ENCODE data around the gene GRK5. TPM values are rescaled to one million over a fixed set of nuclear protein-coding genes. Genes with fewer than 3 reads are reported as not detected.
"Not testable (repeated sequence)": the region's sequence is repeated elsewhere in the genome, so short reads cannot be mapped to it uniquely, and the experiment has no call there.

Gene GRK5
- total and polyA plus RNA-seq, 9 donors: 18.1 to 29.2 (median 23.8) TPM

DNA sequence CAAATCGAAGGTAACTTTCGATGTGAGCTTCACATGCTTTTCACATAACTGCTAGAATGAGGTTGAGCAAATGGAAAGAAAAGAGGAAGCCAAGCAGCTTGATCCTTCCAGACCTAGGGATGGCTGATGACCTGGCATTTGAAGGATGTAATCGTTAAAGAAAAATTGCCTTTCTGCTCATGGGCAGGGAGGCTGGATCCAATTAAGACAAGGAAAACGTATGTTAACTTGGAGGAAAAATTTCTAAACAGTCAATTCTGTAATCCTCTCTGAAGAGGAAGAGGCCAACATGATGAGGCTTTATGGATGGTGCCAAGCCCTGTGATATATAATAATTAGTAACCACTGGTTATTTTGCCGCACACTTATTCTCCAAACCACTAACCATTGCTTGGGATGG, 12.5 kb downstream of the GRK5 start:
- Histone ChIP-seq H3K36me3 (ENCODE audit: control insufficient read depth, insufficient read depth, low read length) (no peaks in the 10 kb centered on the region), H3K27ac (ENCODE audit: low read length) (peak overlapping the region; percentile 15), H3K9me3 (replicated peaks; ENCODE audit: control insufficient read depth, low read depth, low read length) (no peaks in the 10 kb centered on the region), H3K27me3 (ENCODE audit: control insufficient read depth, insufficient read depth, low read length) (no peaks in the 10 kb centered on the region), H3K4me3 (ENCODE audit: low read length) (no peak overlapping the region), H3K4me1 (ENCODE audit: control insufficient read depth, insufficient read depth, low read length) (peaks cover 25% of the 10 kb centered on the region)
- 41% methylated on average over 2 of the region's 5 CpGs for WGBS (ENCODE audit: insufficient coverage)
- DNase-seq: peak; percentile 75

DNA sequence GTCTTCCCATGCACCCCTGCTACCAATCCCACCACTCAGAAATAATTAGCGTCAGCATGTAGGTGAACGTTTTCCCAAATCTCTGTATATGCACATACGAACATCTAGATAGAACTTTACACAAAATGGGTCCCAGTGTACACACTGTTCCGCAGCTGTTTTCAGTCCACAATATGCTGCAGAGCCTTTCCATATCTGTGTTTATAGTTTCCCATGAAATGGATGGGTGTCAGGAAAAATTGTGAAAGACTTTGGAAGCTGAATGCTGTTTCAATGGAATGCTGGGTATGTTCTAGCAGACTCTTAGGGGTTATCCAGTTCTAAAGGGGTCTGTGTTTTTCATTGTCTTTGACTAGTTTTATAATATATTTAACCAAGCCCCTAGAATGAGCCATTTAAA, 13.8 kb downstream of the GRK5 start:
- Histone ChIP-seq H3K27me3 (ENCODE audit: control insufficient read depth, insufficient read depth, low read length) (no peaks in the 10 kb centered on the region), H3K9me3 (replicated peaks; ENCODE audit: control insufficient read depth, low read depth, low read length) (no peaks in the 10 kb centered on the region), H3K27ac (ENCODE audit: low read length) (peak overlapping the region; percentile 59), H3K36me3 (ENCODE audit: control insufficient read depth, insufficient read depth, low read length) (no peaks in the 10 kb centered on the region), H3K4me1 (ENCODE audit: control insufficient read depth, insufficient read depth, low read length) (peaks cover 25% of the 10 kb centered on the region), H3K4me3 (ENCODE audit: low read length) (no peak overlapping the region)
- 35% methylated on average over 3 of the region's 4 CpGs for WGBS (ENCODE audit: insufficient coverage)
- DNase-seq: peak; percentile 89

DNA sequence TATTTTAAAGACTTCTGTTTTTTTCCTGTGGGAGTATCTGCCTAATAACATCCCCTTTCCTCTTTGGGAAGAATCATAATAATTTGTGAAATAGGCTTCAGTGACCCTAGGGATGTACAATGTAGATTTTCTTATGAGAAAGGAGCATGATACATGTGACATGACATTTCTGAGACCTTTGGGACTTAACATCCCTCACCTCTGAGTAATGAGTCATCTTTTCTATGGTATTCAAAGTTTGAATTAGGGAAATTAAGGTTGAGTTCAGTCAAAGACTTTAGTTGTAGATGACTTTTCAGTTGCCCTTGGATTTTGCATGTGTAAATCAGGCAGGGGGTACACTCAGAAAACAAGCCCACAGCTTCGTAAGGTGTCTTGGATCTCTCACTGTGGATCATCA, 14.3 kb downstream of the GRK5 start:
- DNase-seq: no peak
- H3K4me1 ChIP-seq (ENCODE audit: control insufficient read depth, insufficient read depth, low read length): peaks cover 25% of the 10 kb centered on the region
- no peak overlapping the region for H3K4me3 ChIP-seq (ENCODE audit: low read length)
- no CpG with 5 or more reads among the region's 1 CpG for WGBS (ENCODE audit: insufficient coverage)
- H3K27ac ChIP-seq (ENCODE audit: low read length): peak overlapping the region; percentile 45
- H3K27me3 ChIP-seq (ENCODE audit: control insufficient read depth, insufficient read depth, low read length): no peaks in the 10 kb centered on the region
- no peaks in the 10 kb centered on the region for H3K9me3 ChIP-seq (replicated peaks; ENCODE audit: control insufficient read depth, low read depth, low read length)
- H3K36me3 ChIP-seq (ENCODE audit: control insufficient read depth, insufficient read depth, low read length): no peaks in the 10 kb centered on the region

- Histone ChIP-seq H3K27ac (ENCODE audit: low read length) (peak overlapping the region; percentile 45), H3K36me3 (ENCODE audit: control insufficient read depth, insufficient read depth, low read length) (no peaks in the 10 kb centered on the region), H3K4me3 (ENCODE audit: low read length) (no peak overlapping the region), H3K4me1 (ENCODE audit: control insufficient read depth, insufficient read depth, low read length) (peaks cover 23% of the 10 kb centered on the region), H3K27me3 (ENCODE audit: control insufficient read depth, insufficient read depth, low read length) (no peaks in the 10 kb centered on the region), H3K9me3 (replicated peaks; ENCODE audit: control insufficient read depth, low read depth, low read length) (no peaks in the 10 kb centered on the region)
- peak; percentile 71 for DNase-seq
- 0% methylated on average over 1 of the region's 9 CpGs for WGBS (ENCODE audit: insufficient coverage)
Measured at GRCh38 chr10:119222537-119222936, 15.2 kb downstream of the GRK5 start.

- peaks cover 23% of the 10 kb centered on the region for H3K4me1 ChIP-seq (ENCODE audit: control insufficient read depth, insufficient read depth, low read length)
- H3K36me3 ChIP-seq (ENCODE audit: control insufficient read depth, insufficient read depth, low read length): no peaks in the 10 kb centered on the region
- H3K27ac ChIP-seq (ENCODE audit: low read length): peak overlapping the region; percentile 45
- peak; percentile 51 for DNase-seq
- H3K9me3 ChIP-seq (replicated peaks; ENCODE audit: control insufficient read depth, low read depth, low read length): no peaks in the 10 kb centered on the region
- H3K4me3 ChIP-seq (ENCODE audit: low read length): no peak overlapping the region
- no peaks in the 10 kb centered on the region for H3K27me3 ChIP-seq (ENCODE audit: control insufficient read depth, insufficient read depth, low read length)
- 37% methylated on average over 7 of the region's 9 CpGs for WGBS (ENCODE audit: insufficient coverage)
Measured at GRCh38 chr10:119222966-119223386, 15.6 kb downstream of the GRK5 start.

DNA sequence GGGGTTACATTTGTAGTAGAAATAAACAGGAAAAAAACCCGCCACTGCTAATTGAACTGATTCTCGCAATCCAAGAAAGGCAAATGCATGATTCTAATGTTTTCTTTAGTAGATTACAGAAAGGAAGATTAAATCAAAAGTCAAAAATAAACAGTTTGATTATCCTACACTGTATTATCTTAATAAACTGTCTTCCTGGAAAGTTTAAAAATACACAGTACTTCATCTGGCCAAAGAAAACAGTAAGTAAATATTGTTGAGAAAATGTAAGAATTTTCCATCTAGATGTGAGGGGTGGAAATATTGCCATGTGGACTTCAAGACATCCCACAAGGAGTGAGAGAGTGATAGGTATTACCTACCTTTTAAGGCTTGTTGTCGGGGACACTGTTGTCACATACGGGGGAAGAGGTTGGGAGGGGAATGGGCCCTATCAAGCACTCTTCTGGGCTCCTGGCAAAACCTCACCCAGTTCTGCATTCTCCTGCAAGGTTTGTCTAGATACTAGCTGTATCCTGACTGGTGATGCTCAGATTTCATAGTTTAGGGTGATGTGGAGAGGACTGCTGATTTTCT, 17.8 kb downstream of the GRK5 start:
- peak; percentile 43 for DNase-seq
- peaks cover 23% of the 10 kb centered on the region for H3K4me1 ChIP-seq (ENCODE audit: control insufficient read depth, insufficient read depth, low read length)
- H3K9me3 ChIP-seq (replicated peaks; ENCODE audit: control insufficient read depth, low read depth, low read length): no peaks in the 10 kb centered on the region
- H3K36me3 ChIP-seq (ENCODE audit: control insufficient read depth, insufficient read depth, low read length): no peaks in the 10 kb centered on the region
- peak overlapping the region; percentile 3 for H3K27ac ChIP-seq (ENCODE audit: low read length)
- no peak overlapping the region for H3K4me3 ChIP-seq (ENCODE audit: low read length)
- H3K27me3 ChIP-seq (ENCODE audit: control insufficient read depth, insufficient read depth, low read length): no peaks in the 10 kb centered on the region
- no CpG with 5 or more reads among the region's 4 CpGs for WGBS (ENCODE audit: insufficient coverage)

DNA sequence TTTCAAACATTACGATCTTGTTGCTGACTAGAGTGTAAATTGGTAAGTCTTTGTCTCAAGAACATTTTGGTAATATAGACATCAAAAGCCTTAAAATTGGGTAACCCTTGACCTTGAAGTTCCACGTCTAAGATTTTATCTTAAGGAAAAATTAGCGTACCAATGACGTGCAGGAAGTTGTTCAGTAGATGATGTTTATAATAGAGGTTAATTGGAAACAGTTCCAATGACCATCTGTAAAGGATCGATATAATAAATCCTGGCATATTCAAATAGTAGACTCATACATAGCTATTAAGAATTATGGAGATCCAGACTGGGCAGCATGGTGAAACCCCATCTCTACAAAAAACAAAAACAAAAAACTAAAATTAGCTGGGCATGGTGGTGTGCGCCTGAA, 20.5 kb downstream of the GRK5 start:
- H3K4me1 ChIP-seq (ENCODE audit: control insufficient read depth, insufficient read depth, low read length): peaks cover 9% of the 10 kb centered on the region
- H3K27ac ChIP-seq (ENCODE audit: low read length): no peak overlapping the region
- H3K36me3 ChIP-seq (ENCODE audit: control insufficient read depth, insufficient read depth, low read length): no peaks in the 10 kb centered on the region
- H3K9me3 ChIP-seq (replicated peaks; ENCODE audit: control insufficient read depth, low read depth, low read length): no peaks in the 10 kb centered on the region
- no peaks in the 10 kb centered on the region for H3K27me3 ChIP-seq (ENCODE audit: control insufficient read depth, insufficient read depth, low read length)
- WGBS (ENCODE audit: insufficient coverage): no CpG with 5 or more reads among the region's 6 CpGs
- H3K4me3 ChIP-seq (ENCODE audit: low read length): no peak overlapping the region
- no peak for DNase-seq

GRCh38 chr10:119231654-119232053, 24.3 kb downstream of the GRK5 start:
- Histone ChIP-seq H3K36me3 (ENCODE audit: control insufficient read depth, insufficient read depth, low read length) (no peaks in the 10 kb centered on the region), H3K4me3 (ENCODE audit: low read length) (no peak overlapping the region), H3K4me1 (ENCODE audit: control insufficient read depth, insufficient read depth, low read length) (peaks cover 23% of the 10 kb centered on the region), H3K27ac (ENCODE audit: low read length) (no peak overlapping the region), H3K9me3 (replicated peaks; ENCODE audit: control insufficient read depth, low read depth, low read length) (no peaks in the 10 kb centered on the region), H3K27me3 (ENCODE audit: control insufficient read depth, insufficient read depth, low read length) (no peaks in the 10 kb centered on the region)
- DNase-seq: no peak
- no CpG with 5 or more reads among the region's 7 CpGs for WGBS (ENCODE audit: insufficient coverage)

DNA sequence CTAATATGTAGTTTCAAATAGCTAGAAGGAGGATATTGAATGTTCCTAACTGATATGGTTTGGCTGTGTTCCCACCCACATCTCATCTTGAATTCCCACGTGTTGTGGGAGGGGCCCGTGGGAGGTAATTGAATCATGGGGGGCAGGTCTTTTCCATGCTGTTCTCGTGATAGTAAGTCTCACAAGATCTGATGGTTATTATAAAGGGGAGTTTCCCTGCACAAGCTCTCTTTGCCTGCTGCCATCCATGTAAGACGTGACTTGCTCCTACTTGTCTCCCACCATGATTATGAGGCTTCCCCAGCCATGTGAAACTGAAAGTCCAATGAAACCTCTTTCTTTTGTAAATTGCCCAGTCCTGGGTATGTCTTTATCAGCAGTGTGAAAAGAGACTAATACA, 25.1 kb downstream of the GRK5 start:
- H3K4me1 ChIP-seq (ENCODE audit: control insufficient read depth, insufficient read depth, low read length): peaks cover 30% of the 10 kb centered on the region
- WGBS (ENCODE audit: insufficient coverage): no CpG with 5 or more reads among the region's 4 CpGs
- not testable (repeated sequence) for H3K36me3 ChIP-seq (ENCODE audit: control insufficient read depth, insufficient read depth, low read length); H3K27me3 ChIP-seq (ENCODE audit: control insufficient read depth, insufficient read depth, low read length); DNase-seq; H3K27ac ChIP-seq (ENCODE audit: low read length); H3K9me3 ChIP-seq (replicated peaks; ENCODE audit: control insufficient read depth, low read depth, low read length); H3K4me3 ChIP-seq (ENCODE audit: low read length)

GRCh38 chr10:119233123-119233820, 25.9 kb downstream of the GRK5 start:
- Histone ChIP-seq H3K4me3 (ENCODE audit: low read length) (no peak overlapping the region), H3K27me3 (ENCODE audit: control insufficient read depth, insufficient read depth, low read length) (no peaks in the 10 kb centered on the region), H3K4me1 (ENCODE audit: control insufficient read depth, insufficient read depth, low read length) (peaks cover 38% of the 10 kb centered on the region), H3K36me3 (ENCODE audit: control insufficient read depth, insufficient read depth, low read length) (no peaks in the 10 kb centered on the region), H3K27ac (ENCODE audit: low read length) (peak overlapping the region; percentile 10), H3K9me3 (replicated peaks; ENCODE audit: control insufficient read depth, low read depth, low read length) (no peaks in the 10 kb centered on the region)
- no peak for DNase-seq
- WGBS (ENCODE audit: insufficient coverage): 100% methylated on average over 1 of the region's 5 CpGs

Data from muscle of leg (tissue), 11 donors.